ENCODE data around the gene APOA5.

- no peak for TF ChIP-seq CTCF (IDR thresholded peaks at IDR 0.05)
- TF ChIP-seq EP300 (IDR thresholded peaks at IDR 0.05): no peak
- no peak for TF ChIP-seq POLR2A (IDR thresholded peaks at IDR 0.05)
- no peak for TF ChIP-seq POLR2AphosphoS5 (IDR thresholded peaks at IDR 0.05)
These were observed 45.8 kb upstream of the APOA5 start, which contains the start of gene APOA1 for GRCh38 chr11:116837231-116838091.

All from suprapubic skin (tissue), 4 donors.